ENCODE results near the gene TMEM181.

Gene TMEM181

DNA sequence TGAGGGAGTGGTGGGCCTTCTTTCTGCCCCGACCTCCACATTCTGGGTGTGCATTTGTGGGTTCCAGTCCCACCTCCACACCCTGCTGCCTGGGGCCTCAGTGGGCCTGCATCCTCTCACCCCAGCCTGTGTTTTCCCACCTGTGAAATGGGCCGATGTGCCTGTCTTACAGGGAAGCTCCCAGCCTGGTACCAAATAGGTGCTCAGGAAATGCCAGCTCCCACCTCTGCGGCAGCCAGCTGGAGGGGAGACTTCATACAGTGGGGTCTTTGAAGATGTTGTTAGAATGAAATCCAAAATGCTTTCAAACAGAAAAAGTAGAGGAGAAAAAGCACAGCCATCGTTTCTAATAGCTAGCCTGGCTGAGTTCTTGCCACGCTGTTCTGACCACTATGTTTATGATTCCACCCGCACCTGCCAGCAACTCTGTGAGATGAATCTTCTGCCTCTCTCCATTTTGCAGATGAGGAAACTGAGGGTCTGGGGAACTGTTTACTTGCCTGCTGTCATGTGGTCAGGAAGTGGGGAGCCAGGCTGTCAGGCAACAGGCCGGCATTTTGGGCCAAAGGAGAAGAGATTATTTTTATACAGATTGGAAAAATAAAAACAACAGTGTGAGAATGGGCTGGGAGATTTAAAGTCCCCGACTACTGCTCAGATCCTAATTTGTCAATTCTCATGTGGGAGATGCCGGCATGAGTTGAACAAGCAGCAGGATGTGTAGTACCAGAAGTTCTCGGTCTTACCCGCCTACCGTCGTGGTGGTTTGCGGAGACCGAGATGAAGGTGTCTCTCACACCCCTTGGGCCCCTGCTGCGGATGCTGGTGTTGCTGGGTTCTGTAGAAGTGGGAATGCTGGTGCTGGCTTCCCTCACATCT, 4.6 kb downstream of the TMEM181 start:
- DNase-seq = peak; percentile 33 to 39

DNA sequence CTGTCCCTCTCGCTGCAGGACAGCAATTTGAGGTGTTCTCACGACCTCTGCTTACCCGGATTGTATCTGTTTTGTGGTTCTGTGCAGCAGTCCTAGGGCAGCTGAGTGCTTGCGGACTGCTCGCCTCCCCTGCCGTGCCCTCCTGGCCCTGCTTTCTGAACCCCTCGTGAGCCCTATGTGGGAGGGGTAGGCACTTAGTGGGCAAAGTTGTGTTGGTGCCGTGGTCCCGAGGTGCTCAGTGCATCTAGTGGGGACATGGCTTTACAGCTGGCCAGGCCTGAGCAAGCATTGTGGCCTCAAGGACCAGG, 5.2 kb downstream of the TMEM181 start:
- no peak for DNase-seq

DNA sequence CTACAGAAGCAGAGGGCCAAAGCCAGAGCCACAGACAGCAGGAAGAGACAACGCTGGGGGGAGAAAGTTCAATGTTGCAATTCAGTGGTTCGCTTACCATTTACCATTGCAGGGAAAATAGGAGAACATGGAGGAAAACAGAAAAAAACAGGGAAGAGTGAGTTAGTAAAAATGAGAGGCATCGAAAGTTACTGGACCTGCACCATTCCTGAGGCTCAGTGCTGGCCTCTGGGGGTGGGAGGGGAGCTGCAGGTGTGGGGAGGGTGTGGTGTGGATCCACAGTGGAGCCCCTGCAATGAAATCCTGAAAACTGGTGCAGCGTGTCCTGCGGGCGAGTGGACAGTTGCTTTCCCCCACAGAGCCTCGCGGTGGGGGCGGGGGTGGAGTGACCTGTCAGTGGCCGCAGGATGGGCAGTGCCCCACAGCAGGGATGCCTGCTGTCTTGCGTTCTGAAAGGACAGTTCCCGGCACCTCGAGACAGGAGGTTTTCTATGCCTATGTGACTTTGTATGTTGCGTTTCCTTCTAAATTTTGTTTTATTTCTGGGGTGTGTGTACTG, 5.7 kb downstream of the TMEM181 start:
- DNase-seq = no peak

DNA sequence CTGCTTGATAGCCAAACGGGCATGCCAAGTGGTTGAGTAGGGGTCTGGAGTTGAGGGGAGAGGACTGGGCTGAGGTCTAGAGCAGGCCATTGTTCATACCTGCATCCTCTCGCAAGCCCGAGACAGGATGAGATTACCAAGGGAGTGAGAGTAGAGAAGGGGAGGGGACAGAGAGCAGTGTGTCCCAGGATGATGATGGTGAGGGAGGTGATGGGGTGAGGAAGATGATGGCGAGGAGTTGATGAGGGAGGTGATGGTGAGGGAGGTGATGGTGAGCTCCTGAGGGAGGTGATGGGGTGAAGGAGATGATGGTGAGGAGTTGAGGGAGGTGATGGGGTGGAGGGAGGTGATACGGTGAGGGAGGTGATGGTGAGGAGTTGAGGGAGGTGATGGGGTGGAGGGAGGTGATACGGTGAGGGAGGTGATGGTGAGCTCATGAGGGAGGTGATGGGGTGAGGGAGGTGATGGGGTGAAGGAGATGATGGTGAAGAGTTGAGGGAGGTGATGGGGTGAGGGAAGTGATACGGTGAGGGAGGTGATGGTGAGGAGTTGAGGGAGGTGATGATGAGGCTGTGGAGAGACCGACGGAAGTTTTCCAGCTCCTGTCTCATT, 6.4 kb downstream of the TMEM181 start:
- no peak for DNase-seq

DNA sequence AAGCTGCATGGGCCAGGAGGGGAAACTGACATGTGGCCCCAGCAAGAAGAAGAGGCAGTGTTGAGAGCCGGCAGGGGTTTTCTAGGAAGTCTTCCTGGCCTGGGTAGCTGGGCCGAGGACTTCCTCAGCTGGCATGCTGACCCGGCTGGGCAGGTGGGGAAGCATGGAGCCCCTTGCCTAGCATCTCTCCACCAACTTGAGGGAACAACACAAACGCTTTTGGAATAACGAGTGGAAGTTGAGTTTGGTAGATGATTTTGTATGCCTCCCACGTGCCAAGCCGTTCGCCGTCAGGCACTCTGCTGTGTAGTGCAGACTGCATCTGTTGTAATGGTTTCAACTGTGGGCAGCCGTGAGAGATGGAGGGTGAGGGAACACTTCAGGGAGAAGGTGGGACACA, 7.3 kb downstream of the TMEM181 start:
- no peak for DNase-seq

DNA sequence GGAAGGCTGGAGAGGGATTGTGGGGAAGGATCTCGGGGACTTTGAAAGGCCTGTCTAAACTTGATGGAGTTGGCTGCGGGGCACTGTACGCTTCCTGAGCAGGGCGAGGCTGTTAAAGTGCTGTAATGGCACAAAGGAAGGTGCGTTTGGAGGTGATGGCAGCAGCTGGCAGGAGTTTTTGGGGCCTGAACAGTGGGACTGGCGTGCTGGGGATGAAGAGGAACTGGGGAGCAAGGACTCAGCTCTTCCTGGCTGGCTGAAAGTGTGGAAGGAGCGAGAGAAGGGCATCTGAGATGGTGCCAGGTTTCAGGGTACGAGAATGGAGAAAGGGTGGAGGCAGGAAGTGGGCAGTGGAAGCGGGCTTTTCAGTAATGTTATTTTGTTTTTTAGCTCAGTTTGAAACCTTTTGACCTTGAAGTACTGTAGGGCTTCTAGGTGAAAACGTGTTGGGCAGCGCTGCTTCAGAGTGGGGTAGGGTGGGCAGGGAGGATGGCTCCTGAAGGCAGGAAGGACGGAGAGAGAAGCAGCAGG, 8.0 kb downstream of the TMEM181 start:
- DNase-seq = peak in 1 of 2 experiments; percentile 24

DNA sequence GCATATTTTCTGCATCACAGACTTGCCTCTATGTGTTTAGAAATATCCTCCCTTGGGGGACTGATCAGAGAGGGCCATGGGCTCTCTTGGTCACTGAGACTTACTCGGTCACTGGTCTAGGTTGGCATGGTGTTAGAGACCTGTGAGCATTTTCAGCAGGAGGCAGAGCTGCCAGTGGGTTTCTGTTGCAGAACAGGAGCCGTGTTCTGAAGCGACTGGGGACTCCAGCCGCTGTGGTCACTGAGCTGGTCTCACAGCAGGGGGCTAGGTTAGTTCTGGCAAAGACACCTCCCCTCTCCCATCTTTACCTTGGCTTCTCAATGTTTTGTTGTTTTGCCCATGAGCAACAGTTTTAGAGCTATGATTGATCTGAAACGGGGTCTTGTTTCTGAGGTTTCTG, 8.7 kb downstream of the TMEM181 start:
- no peak for DNase-seq

DNA sequence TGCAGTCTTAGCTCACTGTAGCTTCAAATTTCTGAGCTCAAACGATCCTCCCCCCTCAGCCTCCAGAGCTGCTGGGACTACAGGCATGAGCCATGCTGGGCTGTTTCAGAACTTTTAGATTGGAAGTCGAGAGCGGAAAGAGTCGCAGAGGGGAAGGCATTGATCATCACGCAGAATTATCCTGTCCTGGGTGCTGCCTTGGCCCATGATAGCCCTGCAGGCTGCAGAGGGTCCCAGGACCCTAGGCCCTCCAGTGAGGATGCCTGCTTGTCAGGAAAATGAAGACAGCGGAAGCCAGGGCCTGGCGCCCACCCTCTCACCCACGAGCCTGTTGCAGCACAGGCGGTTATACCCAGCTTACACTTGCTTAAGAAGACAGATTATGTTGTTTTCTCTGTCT, 9.1 kb downstream of the TMEM181 start:
- DNase-seq = no peak

DNA sequence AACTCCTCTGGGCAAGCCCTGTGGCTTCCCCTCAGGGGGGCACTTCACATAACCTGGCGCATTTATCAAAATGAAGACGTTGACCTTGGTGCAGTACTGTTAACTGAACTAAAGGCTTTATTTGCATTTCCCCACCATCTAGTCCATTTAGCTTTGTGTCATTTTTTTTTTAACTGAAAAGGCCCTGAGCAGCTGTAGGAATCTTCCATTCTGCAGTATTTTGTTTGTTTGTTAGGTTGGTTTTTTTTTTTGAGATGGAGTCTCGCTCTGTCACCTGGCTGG, 10.7 kb downstream of the TMEM181 start:
- no peak for DNase-seq

DNA sequence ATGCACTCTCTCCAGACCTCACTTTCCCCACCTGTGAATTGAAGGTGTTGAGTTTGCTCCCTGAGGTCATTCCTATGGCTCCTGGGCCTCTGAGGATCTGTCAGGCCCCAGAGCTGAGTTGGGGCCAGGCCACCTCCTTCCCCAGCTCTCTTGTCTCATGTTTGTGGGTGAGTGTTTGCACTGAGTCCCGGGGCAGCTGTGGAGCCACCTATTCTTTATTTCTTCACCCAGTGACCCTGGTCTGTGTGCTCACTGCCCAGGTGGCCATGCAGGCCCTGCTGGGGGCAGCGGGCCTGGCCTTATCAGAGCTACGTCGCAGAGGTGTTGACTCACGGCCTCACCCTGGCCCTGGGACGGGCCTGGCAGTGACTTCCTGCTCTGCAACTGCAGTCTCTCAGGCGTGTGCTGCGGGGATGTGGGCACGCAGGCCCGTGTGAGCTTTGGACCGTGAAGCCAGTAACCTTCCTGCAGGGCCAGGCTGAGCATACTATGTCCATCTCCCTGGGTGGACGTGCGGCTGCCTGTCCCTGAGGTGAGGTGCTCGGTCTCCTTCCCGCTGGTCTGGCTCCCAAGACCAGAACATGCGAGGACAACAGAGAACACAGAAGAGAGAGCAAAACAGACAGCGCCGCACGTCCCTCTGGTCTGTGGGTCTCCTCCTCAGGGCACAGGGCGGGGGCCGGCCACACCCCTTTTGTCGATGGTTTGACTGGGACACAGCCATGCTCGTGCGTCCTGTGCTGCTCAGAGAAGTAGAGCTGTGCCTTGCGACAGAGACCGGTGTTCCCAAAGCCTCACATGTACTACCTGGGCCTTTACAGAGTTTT, 12.1 kb downstream of the TMEM181 start:
- no peak for DNase-seq

DNA sequence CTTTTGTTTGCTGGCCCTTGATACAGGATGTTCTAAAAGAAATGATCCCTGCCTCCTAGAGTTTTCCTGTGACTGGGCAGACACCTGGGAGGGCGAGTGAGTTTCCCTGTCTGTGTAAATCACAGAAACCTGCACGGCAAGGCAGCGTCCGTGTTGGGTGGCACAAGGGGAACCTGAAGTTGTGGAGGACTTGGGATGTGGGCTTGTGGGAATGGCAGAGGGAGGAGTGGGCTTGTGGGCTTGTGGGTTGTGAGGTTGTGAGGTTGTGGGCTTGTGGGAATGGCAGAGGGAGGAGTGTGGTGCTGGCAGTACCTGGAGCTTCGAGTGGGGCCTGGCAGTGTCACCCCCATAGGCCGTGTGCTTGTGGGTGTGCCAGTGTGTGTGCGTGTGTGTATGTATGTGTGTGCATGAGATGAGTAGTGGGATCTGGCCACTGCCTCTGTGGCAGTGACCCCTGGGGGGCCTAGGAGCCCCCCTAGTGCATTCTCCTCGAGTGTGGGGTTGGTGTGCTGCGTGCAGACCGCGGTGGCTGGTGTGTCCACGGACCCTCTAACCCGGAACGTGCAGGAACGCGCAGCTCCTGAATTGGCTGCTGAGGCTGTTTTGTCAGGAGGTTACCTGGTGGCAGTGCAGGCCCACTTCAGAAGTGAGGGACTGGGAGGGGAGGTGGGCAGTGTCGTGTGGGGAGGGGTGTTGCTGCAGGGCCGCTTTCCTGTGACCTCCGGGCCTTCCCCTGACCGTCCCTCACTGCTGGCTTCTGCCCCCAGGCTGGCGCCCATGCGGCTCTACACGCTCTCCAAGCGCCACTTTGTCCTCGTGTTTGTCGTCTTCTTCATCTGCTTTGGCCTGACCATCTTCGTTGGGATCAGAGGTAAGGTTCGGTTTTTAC, 13.0 kb downstream of the TMEM181 start:
- no peak for DNase-seq

DNA sequence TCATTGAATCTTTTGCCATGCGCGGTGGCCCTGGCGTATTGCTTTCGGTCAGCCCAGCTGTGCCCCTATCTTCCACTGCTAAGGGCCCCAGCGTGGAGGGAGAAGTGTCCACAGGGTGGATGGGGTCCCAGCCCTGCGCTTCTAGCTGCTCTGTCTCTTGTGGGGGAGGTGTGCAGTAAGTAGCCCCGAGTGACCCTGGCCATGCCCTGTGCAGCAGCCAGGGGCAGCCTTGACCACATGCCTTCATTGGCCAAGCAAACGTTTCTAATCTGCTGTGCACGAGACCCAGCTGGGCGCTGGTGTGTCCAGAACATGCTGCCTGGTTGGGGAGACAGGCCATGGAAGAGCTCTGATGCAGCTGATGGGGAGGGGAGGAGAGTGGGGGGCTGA, 13.6 kb downstream of the TMEM181 start:
- no peak for DNase-seq

DNA sequence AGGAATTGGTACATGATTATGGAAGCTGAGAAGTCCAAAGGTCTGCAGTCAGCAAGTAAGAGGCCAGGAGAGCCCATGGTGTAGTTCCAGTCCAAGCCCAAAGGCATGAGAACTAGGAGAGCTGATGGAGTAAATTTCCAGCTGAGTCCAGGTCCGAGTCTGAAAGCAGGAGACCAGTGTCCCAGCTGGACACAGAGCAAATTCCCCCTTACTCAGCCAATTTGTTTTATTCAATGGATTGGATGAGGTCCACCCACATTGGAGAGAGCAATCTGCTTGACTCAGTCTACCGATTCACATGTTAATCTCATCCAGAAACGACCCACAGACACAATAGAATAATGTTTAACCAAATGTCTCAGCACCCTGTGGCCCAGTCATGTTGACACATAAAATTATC, 14.9 kb downstream of the TMEM181 start:
- no peak for DNase-seq

DNA sequence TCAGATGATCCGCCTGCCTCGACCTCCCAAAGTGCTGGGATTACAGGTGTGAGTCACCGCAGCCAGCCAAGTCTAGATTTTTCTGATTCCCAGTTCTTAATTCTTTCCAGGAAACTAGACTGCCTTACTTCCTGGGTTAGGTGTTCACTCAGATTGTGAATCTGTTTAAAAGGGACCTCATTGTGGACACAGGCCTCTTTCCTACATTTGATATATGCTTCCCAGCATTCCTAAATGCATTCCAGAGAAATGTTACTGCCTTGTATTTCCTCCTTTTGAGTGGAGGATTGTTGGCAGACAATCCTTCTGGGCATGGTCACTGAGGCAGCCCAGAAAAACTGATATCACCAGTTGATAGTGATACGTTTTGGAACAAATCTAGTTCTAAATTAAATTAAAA, 15.7 kb downstream of the TMEM181 start:
- DNase-seq = no peak

DNA sequence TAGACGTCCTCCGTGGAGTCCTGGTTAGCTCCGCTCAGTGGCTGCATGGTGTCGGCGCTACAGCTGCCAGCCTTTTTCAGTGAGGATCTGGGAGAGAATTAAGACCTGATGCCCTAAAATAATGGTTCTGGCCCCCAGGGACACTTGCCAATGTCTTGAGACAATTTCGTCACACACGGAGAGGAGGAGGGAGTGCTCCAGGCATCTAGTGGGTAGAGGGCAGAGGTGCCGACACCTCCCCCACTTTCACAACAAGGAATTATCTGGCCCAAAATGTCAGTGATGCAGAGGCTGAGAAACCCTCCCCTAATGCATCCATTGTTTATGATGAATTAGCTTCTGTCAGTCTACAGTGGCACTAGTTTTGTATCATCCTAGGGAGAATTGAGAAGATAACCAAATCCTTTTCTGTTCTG, 24.4 kb downstream of the TMEM181 start:
- no peak for DNase-seq

DNA sequence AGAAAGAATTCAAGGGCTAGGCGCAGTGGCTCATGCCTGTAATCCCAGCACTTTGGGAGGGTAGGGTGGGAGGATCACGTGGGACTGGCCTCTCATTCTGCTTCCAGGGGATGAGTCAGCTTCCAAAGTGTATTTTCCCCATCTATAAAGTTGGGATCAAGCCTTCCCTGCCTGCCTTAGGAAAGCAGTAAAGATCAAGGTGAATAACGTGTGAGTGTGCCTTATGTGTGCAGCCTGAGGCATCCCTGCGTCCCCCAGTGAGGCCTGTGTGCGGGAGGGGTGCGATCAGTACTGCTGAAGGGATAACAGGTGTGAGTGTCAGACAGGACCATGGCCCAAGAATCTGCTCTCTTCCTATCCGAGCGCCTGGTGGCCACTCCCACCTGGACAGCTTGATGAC, 26.8 kb downstream of the TMEM181 start:
- DNase-seq = no peak

DNA sequence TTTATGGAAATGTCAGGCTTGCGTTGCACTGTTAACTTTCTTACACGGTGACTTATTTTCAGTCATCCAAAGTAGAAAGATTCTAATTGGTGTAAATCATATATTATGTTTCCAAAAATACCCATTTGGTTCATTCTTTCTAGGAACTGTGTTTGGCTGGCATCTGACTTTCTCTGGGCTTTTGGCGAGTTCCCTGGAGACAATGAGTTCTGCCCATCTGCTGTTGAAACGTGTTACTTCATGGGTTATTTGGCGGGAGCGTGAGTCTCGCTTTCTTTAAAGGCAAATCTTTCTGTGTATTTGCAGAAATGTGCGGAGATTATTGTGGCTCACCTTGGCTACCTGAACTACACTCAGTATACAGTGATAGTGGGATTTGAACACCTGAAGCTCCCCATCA, 29.5 kb downstream of the TMEM181 start:
- DNase-seq = no peak

DNA sequence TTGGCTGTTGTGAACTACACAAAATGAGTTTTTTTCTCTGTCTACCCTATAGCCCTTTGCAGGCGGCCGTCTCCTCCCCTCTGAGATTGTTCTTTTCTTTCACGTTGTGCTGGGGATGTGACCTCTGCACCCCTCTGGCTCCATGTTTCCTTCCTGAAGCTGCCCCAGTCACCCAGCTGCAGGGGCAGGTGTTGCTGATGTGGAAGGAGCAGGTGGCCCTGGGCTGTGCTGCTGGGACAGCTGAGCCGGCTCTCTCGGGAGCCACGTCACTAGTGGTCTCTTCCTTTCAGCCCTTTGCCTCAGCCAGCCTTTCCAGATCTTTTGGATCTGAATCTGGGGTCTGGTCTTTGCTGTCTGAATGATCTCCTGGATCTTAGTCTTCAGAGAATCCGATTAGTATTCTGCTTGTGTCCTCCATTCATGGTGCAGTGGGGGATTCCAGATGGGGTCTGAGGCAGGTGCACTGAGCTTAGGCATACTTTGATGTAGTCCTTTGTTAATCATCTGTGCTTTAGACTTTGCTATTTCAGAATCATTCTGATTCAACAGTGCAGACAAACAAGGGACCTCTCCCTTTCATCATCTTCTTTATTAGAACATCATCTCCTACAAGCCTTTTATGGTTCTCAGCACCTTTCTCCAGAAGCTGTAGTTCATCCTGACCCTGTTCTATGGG, 31.4 kb downstream of the TMEM181 start:
- DNase-seq = no peak

DNA sequence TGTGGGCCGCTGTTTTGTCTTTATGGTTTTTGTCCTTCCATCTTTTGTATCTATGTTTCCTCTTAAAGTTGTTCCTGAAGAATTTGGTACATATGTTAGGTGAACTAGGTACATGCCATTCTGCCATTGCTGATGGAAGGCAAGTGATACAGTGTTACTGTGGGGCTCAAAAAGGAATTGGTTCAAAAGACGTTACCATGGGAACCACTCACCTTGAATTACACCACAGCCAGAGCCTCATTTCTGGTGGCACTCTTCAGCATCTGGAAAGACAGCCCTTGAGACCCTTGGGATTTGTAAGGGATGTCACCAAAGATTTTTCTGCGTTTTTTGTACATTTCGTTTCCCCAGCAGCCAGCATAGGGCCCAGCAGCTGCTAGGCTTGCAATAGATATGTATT, 31.9 kb downstream of the TMEM181 start:
- no peak for DNase-seq

DNA sequence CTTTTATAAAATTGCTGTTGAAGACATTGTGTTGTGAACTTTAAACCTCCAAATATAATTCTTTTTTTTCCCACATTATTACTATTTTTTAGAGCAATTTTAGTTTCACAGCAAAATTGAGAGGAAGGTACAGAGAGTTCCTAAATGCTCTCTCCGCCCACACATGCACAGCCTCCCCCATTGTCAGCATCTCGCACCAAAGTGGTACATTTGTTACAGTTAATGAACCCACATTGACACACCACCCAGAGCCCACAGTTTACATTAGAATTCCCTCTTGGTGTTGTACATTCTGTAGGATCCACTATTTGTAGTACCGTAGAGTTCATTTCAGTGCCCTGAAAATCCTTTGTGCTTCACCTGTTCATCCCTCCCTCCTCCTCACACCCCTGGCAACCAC, 33.8 kb downstream of the TMEM181 start:
- DNase-seq = no peak

DNA sequence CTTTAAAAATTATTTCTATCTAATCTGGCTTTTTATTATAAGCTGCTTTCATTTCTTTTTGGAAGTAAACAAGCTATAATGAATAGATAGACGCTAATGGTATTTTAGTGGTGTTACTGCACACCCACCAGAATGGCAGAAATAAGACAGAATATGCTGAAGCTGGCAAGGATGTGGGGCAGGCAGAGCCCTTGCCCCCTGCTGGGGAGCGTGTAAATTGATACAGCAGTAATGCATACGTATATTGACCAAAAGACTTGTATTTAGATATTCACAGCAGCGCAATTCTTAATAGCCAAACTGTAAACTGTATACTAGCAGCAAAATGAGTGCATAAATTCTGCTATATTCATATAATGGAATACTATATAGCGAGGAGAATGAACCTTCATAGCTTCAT, 35.3 kb downstream of the TMEM181 start:
- no peak for DNase-seq

DNA sequence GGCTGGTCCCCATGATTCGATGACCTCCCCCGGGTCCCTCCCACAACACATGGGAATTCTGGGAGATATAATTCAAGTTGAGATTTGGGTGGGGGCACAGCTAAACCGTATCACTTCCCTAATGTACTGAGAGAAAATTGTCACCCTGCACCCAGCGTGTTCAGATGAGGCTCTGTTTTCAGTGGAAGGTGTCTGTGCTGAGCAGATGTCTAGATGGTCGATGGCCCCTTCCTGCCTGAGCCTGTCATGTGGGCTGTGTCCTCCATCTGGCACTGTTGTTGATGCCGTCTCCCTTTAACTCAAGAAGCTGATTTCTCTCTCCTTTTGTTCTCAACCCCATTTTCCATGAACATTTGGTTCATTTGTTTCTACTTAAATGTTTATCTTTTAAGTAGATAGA, 37.0 kb downstream of the TMEM181 start:
- DNase-seq = no peak
